H1 (cell line): ENCODE measurements around the gene KCNK4. TPM values are rescaled to one million over a fixed set of nuclear protein-coding genes. Genes with fewer than 3 reads are reported as not detected.

Experiments used
- CTCF ChIA-PET: fragments of 300-600 bp; sonication (Branson Sonifier 250); formaldehyde crosslinking; loops from one replicate; lab custom pipeline; 2021; ENCODE audit not compliant: partially characterized antibody; lab: Charles Lee
- POLR2A ChIA-PET: fragments of 300-600 bp; sonication (Branson Sonifier 250); formaldehyde crosslinking; loops from one replicate; lab custom pipeline; 2021; ENCODE audit warnings: inconsistent platforms; ENCODE audit not compliant: partially characterized antibody; lab: Charles Lee
- DNase-seq, 2 experiments: peaks; one replicate each; pipeline versions ENCODE4 v3.0.0 to v3.0.0-alpha.2; 2010 to 2022; ENCODE audit warnings: low spot score in 2 of 2, low read depth in 1 of 2, mixed read lengths in 1 of 2
- FAIRE-seq: peaks from 2 replicates; lab custom pipeline; 2011; peaks lifted over from hg19 to GRCh38; lab: Jason Lieb, UNC
- H2AFZ ChIP-seq: 2 replicates; pipeline ENCODE4 v1.8.1; 2012; ENCODE audit warnings: low read length, inconsistent platforms
- H2AK5ac ChIP-seq: 2 replicates; pipeline ENCODE4 v1.6.1; 2013; ENCODE audit warnings: low read depth, low read length
- H2BK120ac ChIP-seq: replicated peaks from 2 replicates; pipeline ENCODE3; 2013; ENCODE audit warnings: low read depth, low read length, inconsistent platforms
- H2BK12ac ChIP-seq: 2 replicates; pipeline ENCODE4 v1.6.1; 2013; ENCODE audit warnings: low read depth, low read length
- H2BK15ac ChIP-seq: 2 replicates; pipeline ENCODE4 v1.6.1; 2013; ENCODE audit warnings: low read length
- H2BK20ac ChIP-seq: 2 replicates; pipeline ENCODE4 v1.6.1; 2013; ENCODE audit warnings: low read length
- H2BK5ac ChIP-seq: 2 replicates; pipeline ENCODE4 v1.6.1; 2013; ENCODE audit warnings: low read depth, low read length
- H3K14ac ChIP-seq: 2 replicates; pipeline ENCODE4 v1.6.1; 2013; ENCODE audit warnings: inconsistent platforms; ENCODE audit not compliant: insufficient read length
- H3K18ac ChIP-seq: 2 replicates; pipeline ENCODE4 v1.6.1; 2013; ENCODE audit warnings: low read length; ENCODE audit errors: extremely low read depth
- H3K23ac ChIP-seq: 2 replicates; pipeline ENCODE4 v1.6.1; 2013; ENCODE audit warnings: inconsistent platforms; ENCODE audit not compliant: insufficient read length
- H3K23me2 ChIP-seq: 2 replicates; pipeline ENCODE4 v1.6.1; 2013; ENCODE audit warnings: low read depth, low read length
- H3K27ac ChIP-seq: 2 replicates; pipeline ENCODE4 v1.6.1; 2011; ENCODE audit warnings: low read depth, low read length, inconsistent platforms
- H3K27me3 ChIP-seq, 4 experiments: replicated peaks in 1 of 4; 1 replicate in 1 of 4; 2 replicates in 3 of 4; pipeline versions ENCODE4 v1.6.1 to v1.8.1; 2011 to 2013; ENCODE audit warnings: low read length in 3 of 4, mild to moderate bottlenecking in 3 of 4, inconsistent platforms in 2 of 4, mixed read lengths in 2 of 4, moderate library complexity in 1 of 4; ENCODE audit not compliant: control insufficient read depth in 3 of 4, insufficient read depth in 3 of 4; ENCODE audit errors: extremely low read depth in 1 of 4
- H3K36me3 ChIP-seq, 4 experiments: 2 replicates each; pipeline versions ENCODE4 v1.6.1 to v1.8.1; 2011 to 2013; ENCODE audit warnings: mild to moderate bottlenecking in 4 of 4, low read length in 3 of 4, moderate library complexity in 2 of 4, control low read depth in 1 of 4, inconsistent platforms in 1 of 4; ENCODE audit not compliant: insufficient read depth in 4 of 4, control insufficient read depth in 2 of 4
- H3K4ac ChIP-seq: replicated peaks from 2 replicates; pipeline ENCODE3; 2013; ENCODE audit warnings: low read length, low read depth, mixed read lengths, inconsistent platforms; ENCODE audit not compliant: insufficient read length
- H3K4me1 ChIP-seq, 4 experiments: replicated peaks in 1 of 4; 1 replicate in 1 of 4; 2 replicates in 3 of 4; pipeline versions ENCODE4 v1.6.1 to v1.8.1; 2011 to 2013; ENCODE audit warnings: low read length in 3 of 4, inconsistent platforms in 2 of 4, mixed read lengths in 1 of 4; ENCODE audit not compliant: insufficient read depth in 4 of 4, control insufficient read depth in 3 of 4
- H3K4me2 ChIP-seq, 2 experiments: 2 replicates each; pipeline versions ENCODE4 v1.6.1 to v1.8.1; 2011 to 2013; ENCODE audit warnings: low read depth in 2 of 2, low read length in 2 of 2, control low read depth in 1 of 2, inconsistent platforms in 1 of 2, mild to moderate bottlenecking in 1 of 2; ENCODE audit not compliant: insufficient read depth in 1 of 2
- H3K4me3 ChIP-seq, 4 experiments: fragments of 200-600, 300-600 bp in 1 of 4; sonication (generic), shearing (Covaris generic), sonication (Bioruptor Twin) in 1 of 4; 2 replicates each; pipeline versions ENCODE4 v1.5.1 to v1.8.1; 2011 to 2016; ENCODE audit warnings: low read length in 4 of 4, low read depth in 3 of 4, control low read depth in 2 of 4, inconsistent platforms in 2 of 4, mild to moderate bottlenecking in 2 of 4, mixed read lengths in 1 of 4, moderate library complexity in 1 of 4; ENCODE audit not compliant: insufficient read depth in 2 of 4; ENCODE audit errors: extremely low read depth in 1 of 4
- H3K56ac ChIP-seq: replicated peaks from 2 replicates; pipeline ENCODE3; 2013; ENCODE audit warnings: low read depth, mild to moderate bottlenecking, mixed read lengths, low read length, inconsistent platforms; ENCODE audit not compliant: insufficient read length
- H3K79me1 ChIP-seq: 2 replicates; pipeline ENCODE4 v1.6.1; 2013; ENCODE audit warnings: low read depth, low read length, control low read depth
- H3K79me2 ChIP-seq, 2 experiments: 2 replicates each; pipeline versions ENCODE4 v1.6.1 to v1.8.1; 2012 to 2013; ENCODE audit warnings: low read length in 2 of 2, mild to moderate bottlenecking in 2 of 2, inconsistent platforms in 1 of 2; ENCODE audit not compliant: insufficient read depth in 2 of 2, control insufficient read depth in 1 of 2
- H3K9ac ChIP-seq, 4 experiments: replicated peaks in 1 of 4; 1 replicate in 1 of 4; 2 replicates in 3 of 4; pipeline versions ENCODE4 v1.6.1 to v1.8.1; 2011 to 2013; ENCODE audit warnings: low read depth in 3 of 4, low read length in 3 of 4, control low read depth in 2 of 4, mild to moderate bottlenecking in 2 of 4, moderate library complexity in 2 of 4, inconsistent platforms in 1 of 4; ENCODE audit errors: extremely low read depth in 1 of 4
- H3K9me3 ChIP-seq, 2 experiments: 2 replicates each; pipeline versions ENCODE4 v1.6.1 to v1.8.1; 2012 to 2013; ENCODE audit warnings: mild to moderate bottlenecking in 2 of 2, moderate library complexity in 2 of 2, control low read depth in 1 of 2, inconsistent platforms in 1 of 2, low read depth in 1 of 2, low read length in 1 of 2, mixed read lengths in 1 of 2; ENCODE audit not compliant: insufficient read depth in 2 of 2
- H4K20me1 ChIP-seq, 2 experiments: replicated peaks in 1 of 2; 2 replicates each; pipeline versions ENCODE3 to v1.8.1; 2011 to 2013; ENCODE audit warnings: inconsistent platforms in 2 of 2, low read length in 2 of 2, mild to moderate bottlenecking in 1 of 2; ENCODE audit not compliant: insufficient read depth in 2 of 2, control insufficient read depth in 1 of 2
- H4K5ac ChIP-seq: 2 replicates; pipeline ENCODE4 v1.6.1; 2013; ENCODE audit warnings: low read length, low read depth, mixed read lengths, inconsistent platforms; ENCODE audit not compliant: insufficient read length
- H4K8ac ChIP-seq: 2 replicates; pipeline ENCODE4 v1.8.0; 2013; ENCODE audit warnings: mild to moderate bottlenecking, moderate library complexity, low read length, inconsistent platforms; ENCODE audit not compliant: insufficient read depth; ENCODE audit errors: extremely low read depth
- H4K91ac ChIP-seq: replicated peaks from 2 replicates; pipeline ENCODE3; 2013; ENCODE audit warnings: low read length, mixed read lengths, inconsistent platforms; ENCODE audit not compliant: insufficient read length
- GABPA ChIP-seq: IDR thresholded peaks from 2 replicates; pipeline ENCODE4 v1.6.1; 2011; ENCODE audit warnings: mild to moderate bottlenecking, low read length, moderate library complexity, borderline replicate concordance; ENCODE audit not compliant: insufficient read depth
- WGBS, 2 experiments: shearing (Covaris generic) in 1 of 2; methylation state at CpG; one replicate each; pipeline versions ENCODE4 v1.1.6 to v1.1.7; 2013 to 2015; ENCODE audit warnings: low lambda C conversion rate in 2 of 2, mixed read lengths in 2 of 2, inconsistent platforms in 1 of 2, low coverage in 1 of 2, missing lambda C conversion rate in 1 of 2; ENCODE audit not compliant: insufficient replicate concordance in 2 of 2, insufficient coverage in 1 of 2, insufficient read length in 1 of 2; ENCODE audit errors: extremely low coverage in 1 of 2, missing lambda C conversion rate in 1 of 2; 5-methylcytosine and 5-hydroxymethylcytosine counted together
- polyA plus RNA-seq, 7 experiments: library from polyadenylated mRNA; depleted of rRNA in 3 of 7; stranded (reverse) in 5 of 7; unstranded in 2 of 7; fragments of >200 nt in 5 of 7; fragments of 200-250 nt in 2 of 7; gene quantifications; 1 replicate in 5 of 7; 2 replicates in 1 of 7; 4 replicates in 1 of 7; pipeline versions ENCODE4 v1.2.1 to v1.2.3, GENCODE V29; 2011 to 2013; ENCODE audit warnings: missing spikeins in 2 of 7, mixed read lengths in 2 of 7
- total RNA-seq: library from RNA; stranded (reverse); fragmentation: NEBNext Ultra II Directional; extraction: Animal tissue kit (Norgen Biotek cat#: 25700); gene quantifications from 2 replicates; pipeline ENCODE4 v1.2.1, GENCODE V29; 2021

KCNK4 gene
- total and polyA plus RNA-seq, 2 of the 8 experiments (the other 6 are each of a cell fraction or from before 2014, with no cell fraction given): 0.19 TPM; not detected in 1

DNA sequence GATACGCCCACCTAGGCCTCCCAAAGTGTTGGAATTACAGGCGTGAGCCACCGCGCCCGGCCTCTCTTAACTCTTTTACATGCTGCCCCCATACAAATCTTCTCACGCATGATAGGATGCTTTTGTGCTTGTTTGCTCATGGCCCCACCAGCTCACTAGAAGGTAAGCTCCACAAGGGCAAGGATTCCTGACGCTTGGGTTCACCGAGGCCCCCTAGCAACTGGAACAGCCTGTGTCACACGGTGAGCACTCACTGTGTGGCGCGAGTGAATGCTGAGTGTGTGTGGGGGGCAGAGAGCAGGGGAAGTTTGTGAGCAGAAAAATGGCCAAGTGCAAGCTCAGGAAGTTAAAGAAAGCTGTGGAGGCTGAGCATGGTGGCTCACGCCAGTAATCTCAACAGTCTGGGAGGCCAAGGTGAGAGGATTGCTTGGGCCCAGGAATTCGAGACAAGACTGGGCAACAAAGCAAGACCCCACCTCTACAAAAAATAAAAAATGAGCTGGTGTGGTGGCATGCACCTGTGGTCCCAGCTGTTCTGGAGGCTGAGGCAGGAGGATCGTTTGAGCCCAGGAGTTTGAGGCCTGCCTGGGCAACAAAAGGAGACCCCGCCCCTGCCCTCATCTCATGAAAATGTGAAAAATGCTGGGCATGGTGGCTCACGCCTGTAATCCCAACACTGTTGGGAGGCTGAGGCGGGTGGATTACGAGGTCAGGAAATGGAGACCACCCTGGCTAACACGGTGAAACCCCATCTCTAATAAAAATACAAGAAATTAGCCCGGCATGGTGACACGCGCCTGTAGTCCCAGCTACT, 8.9 kb upstream of the KCNK4 start:
- Histone ChIP-seq H4K5ac (no peak overlapping the region), H3K23me2 (peaks cover 10% of the 10 kb centered on the region; the same call in 1 of the 2 replicates), H3K4ac (no peak overlapping the region), H4K20me1 (no peaks in the 10 kb centered on the region), H3K9me3 (no peaks in the 10 kb centered on the region), H3K56ac (no peak overlapping the region), H4K91ac (no peak overlapping the region), H3K4me1 (peaks cover 0 to 8% (median 4%) of the 10 kb centered on the region in 4 experiments; a peak in 4 of 7 replicates), H3K4me3 (no peak overlapping the region), H2BK20ac (no peak overlapping the region), H3K27me3 (peaks cover 0 to 7% (median 0%) of the 10 kb centered on the region in 4 experiments; a peak in 1 of 7 replicates), H2AK5ac (no peak overlapping the region), H3K4me2 (no peak overlapping the region), H2BK15ac (no peak overlapping the region), H3K23ac (no peak overlapping the region), H2BK5ac (no peak overlapping the region), H2BK120ac (no peak overlapping the region), H3K18ac (no peak overlapping the region), H3K36me3 (no peaks in the 10 kb centered on the region; a peak in 1 of 8 replicates), H3K9ac (no peak overlapping the region), H3K79me1 (no peaks in the 10 kb centered on the region; the same call in 1 of the 2 replicates), H2AFZ (no peak overlapping the region), H3K79me2 (no peaks in the 10 kb centered on the region), H3K27ac (no peak overlapping the region), H2BK12ac (no peak overlapping the region; the same call in 1 of the 2 replicates), H3K14ac (no peak overlapping the region), H4K8ac (no peak overlapping the region)
- ChIA-PET POLR2A (interaction anchor here (1.5 to 9.5 kb wide), 4 partner anchors 12 to 37 kb away, joined by 3 to 79 read pairs (median 28); partner anchors contain the start of genes ESRRA and PPP1R14B), CTCF (interaction anchor here (0.7 to 11.4 kb wide), 6 partner anchors 12 to 61 kb away, joined by 3 to 134 read pairs (median 4); partner anchors contain the start of genes CATSPERZ and ESRRA)
- DNase-seq (no peak), FAIRE-seq (no peak)
- WGBS, 2 experiments: 90% methylated on average over 21 of the region's 22 CpGs; no CpG with 5 or more reads in 1 of the 2 experiments
- TF ChIP-seq GABPA: no peak
